ENCODE data around the gene C9orf72.

Gene C9orf72

DNA sequence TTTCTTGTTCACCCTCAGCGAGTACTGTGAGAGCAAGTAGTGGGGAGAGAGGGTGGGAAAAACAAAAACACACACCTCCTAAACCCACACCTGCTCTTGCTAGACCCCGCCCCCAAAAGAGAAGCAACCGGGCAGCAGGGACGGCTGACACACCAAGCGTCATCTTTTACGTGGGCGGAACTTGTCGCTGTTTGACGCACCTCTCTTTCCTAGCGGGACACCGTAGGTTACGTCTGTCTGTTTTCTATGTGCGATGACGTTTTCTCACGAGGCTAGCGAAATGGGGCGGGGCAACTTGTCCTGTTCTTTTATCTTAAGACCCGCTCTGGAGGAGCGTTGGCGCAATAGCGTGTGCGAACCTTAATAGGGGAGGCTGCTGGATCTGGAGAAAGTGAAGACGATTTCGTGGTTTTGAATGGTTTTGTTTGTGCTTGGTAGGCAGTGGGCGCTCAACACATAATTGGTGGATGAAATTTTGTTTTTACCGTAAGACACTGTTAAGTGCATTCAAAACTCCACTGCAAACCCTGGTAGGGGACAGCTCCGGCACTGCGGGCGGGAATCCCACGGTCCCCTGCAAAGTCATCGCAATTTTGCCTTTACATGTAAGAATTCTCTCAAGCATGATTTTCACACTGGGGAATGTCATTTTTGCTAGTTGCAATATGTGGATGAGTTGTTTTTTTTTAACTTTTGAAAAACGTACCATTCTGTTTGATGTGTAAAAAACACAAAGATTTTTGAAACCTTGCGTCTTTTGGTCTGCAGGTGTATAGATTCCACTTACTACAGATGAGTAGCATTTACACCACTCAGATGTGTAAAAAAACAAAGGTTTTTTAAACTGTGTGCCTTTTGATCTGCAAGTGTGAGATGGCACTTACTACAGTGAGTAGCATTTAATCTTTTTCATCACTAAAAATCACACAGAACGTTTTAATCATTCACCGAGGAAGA, 631 bp upstream of the C9orf72 start:
- DNase-seq, result peak; percentile 90

DNA sequence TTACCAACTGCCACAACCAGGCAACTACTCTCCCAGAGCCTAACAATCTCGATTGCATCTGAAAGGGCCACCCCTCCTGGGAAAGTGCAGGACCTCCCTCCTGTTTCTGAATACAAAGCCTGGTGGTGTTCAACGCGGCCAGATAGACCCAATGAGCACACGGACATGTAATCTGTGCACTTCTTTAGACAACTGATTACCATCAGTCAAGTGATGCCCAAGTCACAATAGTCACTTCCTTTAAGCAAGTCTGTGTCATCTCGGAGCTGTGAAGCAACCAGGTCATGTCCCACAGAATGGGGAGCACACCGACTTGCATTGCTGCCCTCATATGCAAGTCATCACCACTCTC, 739 bp downstream of the C9orf72 start:
- DNase-seq, result no peak

DNA sequence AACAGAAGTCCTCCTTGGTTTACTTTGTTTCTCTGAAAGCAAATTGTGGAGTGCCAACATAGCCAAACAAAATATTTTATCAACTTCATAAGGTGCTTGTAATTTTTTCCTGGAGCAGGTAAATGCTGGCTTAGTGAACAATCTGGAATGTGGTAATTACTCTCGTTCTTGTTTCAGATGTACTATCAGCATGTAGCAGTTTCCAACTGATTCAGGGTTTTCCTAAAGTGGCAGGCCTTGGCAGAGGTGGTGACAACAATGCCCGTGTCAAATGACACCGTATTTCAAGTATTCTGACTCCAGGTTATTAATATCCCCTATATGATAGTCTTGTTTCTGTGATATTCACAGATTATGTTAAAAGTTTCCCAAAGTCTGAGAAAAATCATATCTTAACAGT, 1.2 kb downstream of the C9orf72 start:
- DNase-seq, result no peak

DNA sequence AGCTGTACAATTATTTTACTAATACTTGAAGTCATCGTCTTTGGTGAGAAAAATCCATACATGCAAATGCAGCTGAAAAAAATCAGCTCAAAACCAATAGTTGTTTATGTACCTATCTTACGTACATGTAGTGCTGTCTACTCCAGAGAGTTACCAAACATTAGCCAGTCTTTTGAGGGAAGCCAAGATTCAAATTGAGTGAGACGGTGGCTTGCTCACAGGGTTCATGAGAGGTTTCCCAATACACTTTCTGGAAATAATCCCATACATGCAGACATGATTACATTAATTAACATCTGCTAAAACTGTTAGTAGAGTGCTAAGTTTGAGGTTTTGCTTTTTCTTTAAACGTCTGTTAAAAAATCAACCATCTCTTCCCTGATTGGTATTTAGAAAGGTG, 2.3 kb downstream of the C9orf72 start:
- no peak for DNase-seq

DNA sequence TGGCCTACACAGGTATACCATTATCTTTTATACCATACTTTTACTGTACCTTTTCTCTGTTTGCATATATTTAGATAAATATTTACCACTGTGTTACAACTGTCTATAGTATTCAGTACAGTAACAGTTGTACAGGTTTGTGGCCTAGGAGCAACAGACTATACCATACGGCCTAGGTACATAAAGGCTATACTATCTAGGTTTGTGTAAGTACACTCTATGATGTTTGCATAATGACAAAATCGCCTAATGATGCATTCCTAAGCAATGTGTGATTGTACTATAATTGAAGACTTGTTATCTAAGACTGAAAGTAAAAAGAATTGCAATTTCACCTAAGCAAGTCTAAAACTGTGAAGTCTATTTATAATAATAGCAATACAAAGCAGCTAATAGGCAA, 3.9 kb downstream of the C9orf72 start:
- DNase-seq, result no peak

DNA sequence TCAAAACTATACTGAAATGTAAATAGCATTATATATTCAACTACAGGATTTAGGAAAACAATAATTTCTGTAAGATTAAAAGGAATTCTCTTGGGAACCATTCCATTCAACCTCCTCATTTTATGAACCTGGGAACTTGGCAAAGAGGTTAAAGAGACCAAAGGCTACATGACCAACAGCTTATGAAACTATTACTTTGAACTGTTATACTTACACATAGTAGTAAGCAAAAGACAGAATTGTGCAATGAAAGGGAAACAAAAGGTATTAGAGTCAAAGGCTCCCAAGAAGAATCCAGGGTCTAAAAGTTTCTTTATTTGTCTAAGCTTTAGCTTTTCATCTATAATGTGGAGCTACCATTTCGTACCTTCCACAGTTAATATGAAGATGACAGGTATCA, 7.2 kb downstream of the C9orf72 start:
- DNase-seq, result no peak

DNA sequence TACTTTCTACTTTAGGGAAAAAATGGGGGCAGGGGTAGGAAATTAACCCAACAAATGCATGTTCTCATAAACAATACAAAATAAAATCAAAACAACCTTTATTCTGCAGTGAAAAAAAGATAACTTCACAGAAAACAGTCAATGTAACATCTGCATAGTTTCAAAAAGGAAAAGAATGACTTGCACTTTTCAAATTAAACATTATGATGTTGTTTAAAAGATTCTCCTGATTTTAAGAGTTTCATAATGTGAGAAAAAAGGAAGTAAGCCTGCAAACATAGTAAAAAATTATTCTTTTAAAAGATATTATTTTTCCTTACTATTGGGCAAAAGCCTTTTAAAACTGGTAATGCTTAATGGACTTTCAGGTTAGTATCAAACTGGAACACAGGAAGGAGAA, 7.6 kb downstream of the C9orf72 start:
- DNase-seq, result no peak

DNA sequence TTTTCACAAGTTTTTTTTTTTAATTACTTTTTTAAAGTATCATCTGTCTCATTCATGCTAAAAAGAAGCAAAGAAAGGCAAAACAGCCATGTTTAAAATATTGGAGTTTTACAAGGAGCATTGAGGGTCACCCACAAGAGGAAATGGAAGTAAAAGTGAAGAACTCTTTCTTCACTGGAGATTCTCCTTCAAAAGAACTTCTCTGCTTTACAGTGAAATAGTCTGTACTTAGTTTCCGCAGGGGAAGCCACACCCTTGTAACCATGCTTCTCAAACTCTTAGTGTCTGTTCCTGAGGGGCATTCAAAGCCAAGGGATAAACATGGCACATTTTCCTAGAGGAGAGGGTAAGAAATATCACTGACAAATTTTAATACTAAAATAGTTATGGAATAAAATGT, 8.6 kb downstream of the C9orf72 start:
- no peak for DNase-seq

DNA sequence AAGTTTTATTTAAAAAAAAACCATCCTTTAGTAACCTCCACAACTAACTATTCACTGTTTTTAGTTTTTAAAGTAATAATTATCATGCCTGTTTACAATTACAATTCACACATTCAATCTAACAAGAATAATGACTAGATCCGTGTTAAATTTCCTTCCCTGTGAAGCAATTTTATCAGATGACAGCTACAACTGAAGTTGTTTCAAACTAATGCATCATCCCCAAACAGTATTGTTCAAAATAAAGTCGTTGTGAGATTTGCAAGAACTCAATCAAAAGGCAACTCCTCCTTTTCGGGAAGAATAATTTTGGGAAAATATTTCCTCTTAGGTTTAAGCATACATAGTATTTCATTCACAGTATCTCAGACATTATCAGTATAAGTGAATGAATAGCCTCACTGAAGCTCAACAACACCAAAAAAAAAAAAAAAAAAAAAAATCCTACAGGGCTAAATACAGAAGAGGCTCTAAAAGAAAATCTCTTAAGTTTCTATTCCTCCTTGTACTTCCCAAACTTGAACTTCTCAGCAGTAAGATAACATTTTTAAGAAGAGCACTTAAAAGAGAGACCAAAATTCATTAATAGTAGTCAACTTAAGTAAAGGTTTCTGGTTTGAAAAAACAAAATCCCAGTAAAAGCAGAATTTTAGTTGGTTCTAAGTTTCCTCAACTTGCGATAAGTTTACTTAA, 9.4 kb downstream of the C9orf72 start:
- no peak for DNase-seq

DNA sequence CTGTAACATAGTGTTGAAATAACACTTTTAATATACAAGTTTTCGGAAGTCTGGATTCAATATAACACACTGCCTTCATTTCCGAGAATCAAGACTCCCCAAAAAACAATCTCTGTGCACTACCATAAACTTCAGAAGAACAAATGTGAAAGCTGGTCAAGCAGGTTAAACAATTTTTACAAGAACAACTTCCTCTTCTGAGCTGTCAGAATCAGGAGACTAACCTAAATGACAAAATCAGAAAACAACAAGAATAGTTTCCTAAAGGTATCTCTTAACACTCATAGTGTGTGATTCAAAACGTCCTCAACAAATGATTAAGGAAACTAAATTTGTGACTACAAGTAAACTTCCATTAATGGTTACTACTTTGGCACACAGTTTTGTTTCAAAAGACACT, 11.6 kb downstream of the C9orf72 start:
- DNase-seq, result no peak

DNA sequence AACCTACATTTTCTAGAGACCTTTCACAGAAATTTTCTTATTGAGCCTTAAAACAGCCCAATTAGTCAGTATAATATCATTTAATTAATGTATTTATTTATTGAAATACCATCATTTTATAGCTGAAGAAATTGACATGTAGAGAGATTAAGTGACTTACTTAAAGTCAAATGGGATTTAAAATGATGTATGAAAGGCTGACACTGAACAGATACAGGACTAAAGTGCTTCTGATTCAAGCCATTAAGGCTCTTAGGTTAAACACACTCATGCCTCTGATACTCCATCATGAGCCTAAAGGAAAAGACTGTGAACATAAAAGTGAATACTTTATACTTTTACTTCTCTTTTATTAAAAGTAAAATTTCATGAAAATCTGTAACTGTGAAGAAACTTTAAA, 12.8 kb downstream of the C9orf72 start:
- DNase-seq, result no peak

DNA sequence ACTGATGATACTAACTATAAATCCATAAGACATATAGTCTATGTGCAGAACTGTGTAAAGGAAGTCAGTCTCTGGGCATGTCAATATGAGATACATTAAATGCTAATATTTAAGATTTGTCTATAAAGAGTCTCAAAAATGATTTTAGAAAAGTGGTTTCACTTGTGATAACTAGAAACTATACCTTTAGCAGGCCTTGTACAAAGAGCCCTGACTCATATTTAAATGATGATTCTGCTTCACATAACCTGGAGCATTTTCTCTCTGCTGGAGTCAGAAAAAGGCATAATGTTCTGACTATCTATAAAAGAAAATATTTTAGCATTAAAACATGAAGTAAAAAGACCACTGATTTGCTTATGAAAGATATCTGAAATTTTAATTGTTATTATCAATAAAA, 15.0 kb downstream of the C9orf72 start:
- DNase-seq, result no peak

DNA sequence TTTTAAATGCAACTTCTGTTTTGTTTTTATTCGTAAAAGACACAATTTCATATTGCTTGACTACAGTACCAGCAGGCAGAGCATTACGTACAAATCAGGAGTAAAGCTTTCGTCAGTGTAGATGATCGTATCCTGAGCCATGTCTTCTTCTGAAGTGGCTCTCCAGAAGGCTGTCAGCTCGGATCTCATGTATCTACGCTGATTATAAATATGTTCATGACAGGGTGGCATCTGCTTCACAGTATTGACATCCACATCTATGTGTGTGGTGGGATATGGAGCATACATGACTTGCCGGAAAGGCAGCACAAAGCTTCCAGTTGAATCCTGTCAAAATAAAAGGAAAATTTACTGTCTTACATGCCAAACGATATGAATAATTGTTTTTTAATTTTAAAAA, 16.8 kb downstream of the C9orf72 start:
- DNase-seq, result no peak

DNA sequence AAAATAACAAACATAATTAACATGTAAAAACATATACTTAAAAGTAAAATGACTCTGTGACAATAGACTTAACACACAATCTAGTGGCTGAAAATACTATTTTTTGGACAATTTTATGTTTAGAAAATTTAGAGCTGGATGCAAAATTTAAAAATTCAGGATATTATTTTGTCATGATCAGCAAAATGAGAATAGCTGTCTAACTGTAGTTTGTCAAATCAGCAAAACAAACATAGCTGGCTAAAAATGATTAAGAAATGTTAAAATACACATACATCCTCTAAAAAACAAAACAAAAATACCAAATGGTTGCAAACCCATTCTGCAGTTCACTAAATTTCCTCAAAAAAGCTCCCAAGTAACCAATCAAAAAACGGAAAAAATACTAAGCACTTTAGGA, 18.6 kb downstream of the C9orf72 start:
- DNase-seq, result no peak

DNA sequence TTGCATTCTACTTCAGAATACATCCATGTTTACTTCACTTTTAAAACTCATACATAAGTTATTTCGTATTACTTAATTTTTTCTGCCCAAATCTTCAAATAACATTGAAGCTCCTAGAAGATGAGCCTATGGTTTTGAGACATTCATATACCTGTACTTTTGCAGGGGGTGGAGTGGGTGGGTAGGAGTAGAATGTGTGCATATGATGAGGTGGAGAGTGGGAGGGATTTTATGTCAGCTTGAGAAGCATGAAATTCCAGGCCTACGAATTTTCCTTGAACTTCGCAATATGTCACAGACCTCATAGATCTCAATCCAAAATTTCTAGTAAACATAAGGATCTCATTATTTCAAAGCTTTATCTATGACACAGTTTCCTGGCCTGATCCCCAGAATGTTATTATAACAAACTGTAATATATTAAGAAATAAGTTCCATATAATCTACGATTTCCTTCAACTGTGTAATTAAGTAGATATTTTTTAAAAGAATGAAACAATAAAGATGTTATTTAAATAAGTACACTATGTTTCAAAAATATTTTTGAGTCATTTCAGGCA, 24.0 kb downstream of the C9orf72 start:
- no peak for DNase-seq

DNA sequence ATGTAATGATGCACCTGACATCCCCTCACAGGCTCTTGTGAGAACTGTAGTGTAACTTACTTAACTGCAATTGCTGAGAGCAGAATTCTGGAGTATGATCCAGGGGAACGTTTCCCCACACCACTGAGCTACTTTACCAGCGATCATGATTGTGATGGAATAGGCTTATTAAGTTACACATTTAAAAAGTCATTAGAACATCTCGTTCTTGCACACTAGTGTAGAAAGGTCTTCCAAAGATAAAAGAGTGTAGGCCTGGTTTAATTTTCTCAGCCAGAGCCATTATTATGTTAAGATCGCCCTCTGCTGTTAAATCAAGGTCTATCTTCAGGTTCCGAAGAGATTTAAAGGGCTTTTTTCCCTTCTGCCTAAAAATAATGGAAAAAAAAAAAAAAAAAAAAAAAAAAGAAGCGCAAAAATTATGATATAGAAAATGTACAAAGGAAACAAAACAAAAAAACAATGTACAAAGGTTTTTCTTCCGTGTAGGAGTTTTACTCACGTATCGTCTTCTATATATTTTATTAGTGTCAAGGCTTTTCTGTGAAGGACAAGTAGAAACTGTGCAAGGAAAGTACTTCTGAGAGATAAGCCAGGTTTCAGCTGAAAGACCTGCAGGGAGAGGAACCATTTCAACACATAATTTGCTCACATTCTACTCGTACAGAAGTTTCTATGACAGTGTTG, 25.1 kb downstream of the C9orf72 start:
- no peak for DNase-seq

DNA sequence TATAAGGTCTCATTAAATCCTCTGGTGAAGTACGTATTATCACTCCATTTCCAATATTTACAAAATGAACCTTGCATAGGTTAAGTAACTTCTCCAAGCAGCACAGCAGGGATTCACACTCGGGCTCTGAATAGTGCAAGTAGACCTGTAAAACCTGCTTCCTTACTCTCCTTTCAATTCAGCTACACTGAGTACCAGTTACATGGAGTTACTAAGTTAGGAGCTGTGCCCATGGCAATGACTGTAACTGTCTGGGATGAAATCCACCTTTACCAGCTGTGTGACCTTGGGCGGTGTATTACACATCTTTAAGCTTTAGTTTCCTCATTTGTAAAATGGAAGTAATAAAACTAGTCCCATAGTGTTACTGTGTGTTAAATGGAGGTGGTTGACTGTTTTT, 27.8 kb downstream of the C9orf72 start:
- DNase-seq, result no peak

DNA sequence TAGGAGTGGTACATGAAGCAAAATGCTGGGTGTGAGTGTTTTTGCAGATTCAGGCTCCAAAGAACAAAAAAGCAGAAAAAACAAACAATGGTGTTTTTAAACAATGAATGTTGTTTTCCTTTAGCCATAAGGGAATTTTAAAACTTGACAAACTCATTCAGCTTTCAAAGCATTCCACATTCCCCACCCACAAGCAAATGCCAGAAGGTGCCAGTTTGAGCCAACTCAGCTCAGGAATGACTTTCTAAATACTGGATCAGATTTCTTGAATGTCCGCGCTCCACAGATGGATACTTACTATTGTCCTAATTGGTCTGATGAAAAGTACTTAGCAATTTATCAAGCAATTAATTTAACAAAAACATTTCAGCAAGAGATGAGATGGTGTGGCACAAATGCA, 30.8 kb downstream of the C9orf72 start:
- no peak for DNase-seq

DNA sequence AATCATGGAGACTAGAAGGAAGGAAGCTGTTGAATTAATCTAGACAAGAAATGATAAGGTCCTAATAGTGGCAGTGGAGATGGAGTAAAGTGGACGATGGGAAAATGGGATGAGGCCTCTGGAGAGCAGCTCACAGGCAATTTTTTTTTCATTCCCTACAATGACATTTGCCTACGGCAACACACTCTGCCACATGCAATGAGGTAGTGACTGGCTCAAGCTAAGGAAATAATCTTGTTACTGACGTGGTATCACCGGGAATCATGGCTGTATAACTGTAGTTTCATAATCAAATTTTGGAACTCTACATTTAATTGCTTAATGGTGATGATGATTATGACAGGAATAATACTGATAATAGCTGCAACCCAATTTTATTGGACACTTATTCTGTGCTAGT, 31.5 kb downstream of the C9orf72 start:
- DNase-seq, result no peak

DNA sequence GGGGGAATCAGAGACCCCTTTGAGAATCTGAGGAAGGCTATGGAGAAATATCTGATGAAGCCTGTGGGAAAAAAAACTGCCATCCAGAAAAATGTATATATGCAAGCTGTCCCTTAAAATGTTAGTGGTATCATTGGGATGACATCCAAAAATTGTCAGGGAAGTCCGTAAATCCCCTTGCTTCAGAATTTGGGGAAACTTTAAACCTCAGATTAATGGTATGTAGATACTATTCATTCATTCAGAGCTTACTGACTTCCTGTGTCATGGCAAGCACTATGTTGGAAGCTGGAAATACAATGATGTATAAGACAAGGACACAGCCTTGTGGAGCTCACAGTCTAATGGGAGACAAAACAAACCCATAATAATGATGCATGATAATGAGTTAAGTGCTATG, 32.8 kb downstream of the C9orf72 start:
- DNase-seq, result no peak

DNA sequence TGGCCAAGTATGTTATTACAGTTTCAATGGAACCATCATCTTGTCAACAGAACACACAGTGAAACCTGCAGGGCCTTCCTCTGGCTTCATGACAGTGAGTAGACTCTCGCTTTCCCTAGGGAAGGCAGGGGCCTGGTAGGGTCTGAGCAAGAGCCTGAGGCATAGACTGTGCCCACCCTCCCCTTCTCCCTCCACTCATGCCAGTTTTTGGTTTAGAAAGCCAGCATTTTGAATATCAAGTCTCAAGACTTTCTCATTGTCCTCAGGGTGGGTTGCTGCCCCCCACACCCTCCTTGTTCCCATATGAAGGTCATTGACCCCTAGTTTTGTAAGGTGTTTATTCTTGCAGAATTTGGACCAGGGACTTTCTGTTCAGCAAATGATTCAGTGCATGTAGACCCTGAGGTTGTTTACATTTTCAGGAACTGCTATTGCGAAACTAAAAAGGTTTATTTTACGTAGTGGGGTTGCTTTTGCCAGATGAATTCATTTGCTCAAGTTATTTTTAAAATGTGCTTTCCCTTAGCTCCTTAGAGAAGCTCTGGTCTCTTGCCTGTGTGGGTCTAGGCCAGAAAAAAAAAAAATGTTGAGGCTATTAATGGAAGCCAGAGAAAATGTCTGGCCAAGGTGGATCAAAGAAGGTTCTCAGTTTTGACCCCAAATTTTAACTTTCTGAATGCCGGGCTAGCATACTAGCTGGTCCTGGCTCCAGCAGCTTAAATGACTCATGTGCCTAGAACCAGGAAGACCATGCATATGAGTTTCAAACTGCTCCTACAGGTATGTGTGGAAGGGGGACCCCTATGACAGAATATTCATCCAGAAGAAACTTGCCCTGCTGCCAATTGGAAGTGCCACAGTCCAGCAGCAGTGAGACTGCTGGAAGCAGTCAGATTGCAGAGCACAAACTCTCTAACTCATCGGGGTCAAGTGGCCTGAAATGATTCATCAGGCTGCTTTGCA, 33.5 kb downstream of the C9orf72 start:
- DNase-seq, result no peak

DNA sequence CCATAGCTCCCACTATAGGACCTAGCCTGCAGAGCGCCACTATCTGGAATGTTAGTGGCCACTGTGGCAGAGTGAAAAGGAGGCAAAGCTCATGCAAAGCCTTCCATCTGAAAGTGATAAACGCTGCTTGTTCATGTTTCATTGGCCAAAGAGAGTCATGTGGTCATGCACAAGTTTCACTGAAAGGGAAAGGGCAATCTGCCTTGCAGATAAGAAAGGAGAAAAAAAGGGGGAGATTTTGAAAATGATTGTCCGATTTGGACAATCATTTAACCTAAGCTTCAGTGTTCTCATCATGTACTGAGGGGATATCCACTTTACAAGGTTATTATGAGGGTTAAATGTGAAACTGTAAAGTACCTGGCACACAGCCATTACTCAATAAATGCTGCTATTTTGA, 34.6 kb downstream of the C9orf72 start:
- DNase-seq, result no peak

Measured in activated CD8-positive, alpha-beta memory T cell treated with anti-CD3 and anti-CD28 coated beads, Interleukin-2, amount 50 U/mL, for 48 hours (primary cell).